UCSD-AML1 (cell line): ENCODE measurements around the gene TMEM11.

ENCODE experiments used
- DNase-seq: peaks from one replicate; lab custom pipeline; 2025; ENCODE audit not compliant: unreplicated experiment; lab: John Stamatoyannopoulos, UW

TMEM11 gene

GRCh38 chr17:21186399-21187187 lies 27.4 kb downstream of the TMEM11 start:
- DNase-seq: peak; percentile 24

GRCh38 chr17:21185061-21185460 lies 28.9 kb downstream of the TMEM11 start:
- no peak for DNase-seq

- no peak for DNase-seq
Measured at GRCh38 chr17:21184570-21184969, 29.4 kb downstream of the TMEM11 start.

- DNase-seq: no peak
Measured at GRCh38 chr17:21183468-21183867, 30.5 kb downstream of the TMEM11 start.

GRCh38 chr17:21177854-21178600 lies 35.9 kb downstream of the TMEM11 start:
- no peak for DNase-seq

GRCh38 chr17:21177401-21177800 lies 36.6 kb downstream of the TMEM11 start:
- DNase-seq: no peak

GRCh38 chr17:21176773-21177395 lies 37.1 kb downstream of the TMEM11 start:
- no peak for DNase-seq

- DNase-seq: no peak
Measured at GRCh38 chr17:21174713-21175112, 39.2 kb downstream of the TMEM11 start.

- DNase-seq: no peak
Measured at GRCh38 chr17:21174186-21174585, 39.8 kb downstream of the TMEM11 start.

- no peak for DNase-seq
Measured at GRCh38 chr17:21173543-21173942, 40.4 kb downstream of the TMEM11 start.

GRCh38 chr17:21172846-21173245 lies 41.1 kb downstream of the TMEM11 start:
- no peak for DNase-seq

- DNase-seq: no peak
Measured at GRCh38 chr17:21171970-21172510, 41.9 kb downstream of the TMEM11 start.

GRCh38 chr17:21171309-21171922 lies 42.5 kb downstream of the TMEM11 start:
- DNase-seq: no peak

GRCh38 chr17:21170809-21171208 lies 43.2 kb downstream of the TMEM11 start:
- DNase-seq: no peak

- DNase-seq: no peak
Measured at GRCh38 chr17:21169496-21169895, 44.5 kb downstream of the TMEM11 start.

- no peak for DNase-seq
Measured at GRCh38 chr17:21168555-21168865, 45.5 kb downstream of the TMEM11 start.

GRCh38 chr17:21167303-21167702 lies 46.7 kb downstream of the TMEM11 start:
- DNase-seq: no peak

- no peak for DNase-seq
Measured at GRCh38 chr17:21166595-21167210, 47.3 kb downstream of the TMEM11 start.

- DNase-seq: no peak
Measured at GRCh38 chr17:21165922-21166594, 47.9 kb downstream of the TMEM11 start.

- DNase-seq: no peak
Measured at GRCh38 chr17:21164620-21165019, 49.3 kb downstream of the TMEM11 start.
